GM23338 (cell line): ENCODE data around the gene WDR70.

Source experiments
- CREB1 ChIP-seq: fragments of 250-450 bp; sonication (Bioruptor Pico); IDR thresholded peaks from 2 replicates; pipeline ENCODE4 v1.5.0; 2020; ENCODE audit warnings: low read depth, mild to moderate bottlenecking, moderate library complexity
- EZH2 ChIP-seq: fragments of 200-600 bp; sonication (generic); IDR thresholded peaks from one replicate; pipeline ENCODE4 v1.8.0; 2017; ENCODE audit warnings: antibody characterized with exemption, mild to moderate bottlenecking, low read depth; ENCODE audit not compliant: unreplicated experiment
- EZH2phosphoT487 ChIP-seq: fragments of 200-600 bp; sonication (generic); IDR thresholded peaks from one replicate; pipeline ENCODE4 v1.8.1; 2018; ENCODE audit warnings: antibody characterized with exemption; ENCODE audit not compliant: unreplicated experiment
- JUNB ChIP-seq: IDR thresholded peaks from one replicate; pipeline ENCODE4 v1.6.1; 2016; ENCODE audit warnings: antibody characterized with exemption; ENCODE audit not compliant: unreplicated experiment
- NANOG ChIP-seq: IDR thresholded peaks from 2 replicates; pipeline ENCODE4 v1.6.1; 2016; ENCODE audit warnings: antibody characterized with exemption, borderline replicate concordance
- POLR2AphosphoS5 ChIP-seq: IDR thresholded peaks from 2 replicates; pipeline ENCODE4 v1.6.1; 2016; ENCODE audit warnings: antibody characterized with exemption, low read depth
- ZNF114 ChIP-seq: fragments of 250-450 bp; sonication (Bioruptor Pico); IDR thresholded peaks from 2 replicates; pipeline ENCODE4 v1.5.0; 2020; ENCODE audit warnings: mild to moderate bottlenecking, moderate library complexity
- ZNF331 ChIP-seq: fragments of 250-450 bp; sonication (Bioruptor Pico); IDR thresholded peaks from 2 replicates; pipeline ENCODE4 v1.5.0; 2020; ENCODE audit warnings: low read depth, mild to moderate bottlenecking, moderate library complexity
- ZNF462 ChIP-seq: fragments of 250-450 bp; sonication (Bioruptor Pico); IDR thresholded peaks from 2 replicates; pipeline ENCODE4 v1.5.0; 2020; ENCODE audit warnings: mild to moderate bottlenecking, moderate library complexity
- TF ChIP-seq, protein P1 (sequence below), 2 experiments: fragments of 200-600 bp in 1 of 2; sonication (generic) in 1 of 2; conservative IDR thresholded peaks; 2 replicates each; pipeline versions ENCODE4 v1.5.1 to v1.6.1; 2016 to 2017; ENCODE audit warnings: antibody characterized with exemption in 2 of 2, low read depth in 2 of 2, mild to moderate bottlenecking in 2 of 2, moderate library complexity in 1 of 2
- TF ChIP-seq, protein P2 (sequence below): IDR thresholded peaks from one replicate; pipeline ENCODE4 v1.6.1; 2018; ENCODE audit warnings: antibody characterized with exemption; ENCODE audit not compliant: unreplicated experiment
- TF ChIP-seq, protein P3 (sequence below): IDR thresholded peaks from 2 replicates; pipeline ENCODE4 v1.6.1; 2016; ENCODE audit warnings: antibody characterized with exemption

GRCh38 chr5:37773809-37774208 lies 394.7 kb downstream of the WDR70 start:
- TF ChIP-seq, protein P1, sequence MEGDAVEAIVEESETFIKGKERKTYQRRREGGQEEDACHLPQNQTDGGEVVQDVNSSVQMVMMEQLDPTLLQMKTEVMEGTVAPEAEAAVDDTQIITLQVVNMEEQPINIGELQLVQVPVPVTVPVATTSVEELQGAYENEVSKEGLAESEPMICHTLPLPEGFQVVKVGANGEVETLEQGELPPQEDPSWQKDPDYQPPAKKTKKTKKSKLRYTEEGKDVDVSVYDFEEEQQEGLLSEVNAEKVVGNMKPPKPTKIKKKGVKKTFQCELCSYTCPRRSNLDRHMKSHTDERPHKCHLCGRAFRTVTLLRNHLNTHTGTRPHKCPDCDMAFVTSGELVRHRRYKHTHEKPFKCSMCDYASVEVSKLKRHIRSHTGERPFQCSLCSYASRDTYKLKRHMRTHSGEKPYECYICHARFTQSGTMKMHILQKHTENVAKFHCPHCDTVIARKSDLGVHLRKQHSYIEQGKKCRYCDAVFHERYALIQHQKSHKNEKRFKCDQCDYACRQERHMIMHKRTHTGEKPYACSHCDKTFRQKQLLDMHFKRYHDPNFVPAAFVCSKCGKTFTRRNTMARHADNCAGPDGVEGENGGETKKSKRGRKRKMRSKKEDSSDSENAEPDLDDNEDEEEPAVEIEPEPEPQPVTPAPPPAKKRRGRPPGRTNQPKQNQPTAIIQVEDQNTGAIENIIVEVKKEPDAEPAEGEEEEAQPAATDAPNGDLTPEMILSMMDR (conservative IDR thresholded peaks at IDR 0.05; ENCODE audit: low read depth in 2 of 2) = no peak
- TF ChIP-seq EZH2 = no peak
- TF ChIP-seq EZH2phosphoT487 = no peak
- no peak for TF ChIP-seq POLR2AphosphoS5
- TF ChIP-seq, protein P2, sequence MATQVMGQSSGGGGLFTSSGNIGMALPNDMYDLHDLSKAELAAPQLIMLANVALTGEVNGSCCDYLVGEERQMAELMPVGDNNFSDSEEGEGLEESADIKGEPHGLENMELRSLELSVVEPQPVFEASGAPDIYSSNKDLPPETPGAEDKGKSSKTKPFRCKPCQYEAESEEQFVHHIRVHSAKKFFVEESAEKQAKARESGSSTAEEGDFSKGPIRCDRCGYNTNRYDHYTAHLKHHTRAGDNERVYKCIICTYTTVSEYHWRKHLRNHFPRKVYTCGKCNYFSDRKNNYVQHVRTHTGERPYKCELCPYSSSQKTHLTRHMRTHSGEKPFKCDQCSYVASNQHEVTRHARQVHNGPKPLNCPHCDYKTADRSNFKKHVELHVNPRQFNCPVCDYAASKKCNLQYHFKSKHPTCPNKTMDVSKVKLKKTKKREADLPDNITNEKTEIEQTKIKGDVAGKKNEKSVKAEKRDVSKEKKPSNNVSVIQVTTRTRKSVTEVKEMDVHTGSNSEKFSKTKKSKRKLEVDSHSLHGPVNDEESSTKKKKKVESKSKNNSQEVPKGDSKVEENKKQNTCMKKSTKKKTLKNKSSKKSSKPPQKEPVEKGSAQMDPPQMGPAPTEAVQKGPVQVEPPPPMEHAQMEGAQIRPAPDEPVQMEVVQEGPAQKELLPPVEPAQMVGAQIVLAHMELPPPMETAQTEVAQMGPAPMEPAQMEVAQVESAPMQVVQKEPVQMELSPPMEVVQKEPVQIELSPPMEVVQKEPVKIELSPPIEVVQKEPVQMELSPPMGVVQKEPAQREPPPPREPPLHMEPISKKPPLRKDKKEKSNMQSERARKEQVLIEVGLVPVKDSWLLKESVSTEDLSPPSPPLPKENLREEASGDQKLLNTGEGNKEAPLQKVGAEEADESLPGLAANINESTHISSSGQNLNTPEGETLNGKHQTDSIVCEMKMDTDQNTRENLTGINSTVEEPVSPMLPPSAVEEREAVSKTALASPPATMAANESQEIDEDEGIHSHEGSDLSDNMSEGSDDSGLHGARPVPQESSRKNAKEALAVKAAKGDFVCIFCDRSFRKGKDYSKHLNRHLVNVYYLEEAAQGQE = no peak
- TF ChIP-seq JUNB = no peak
- TF ChIP-seq ZNF462 (CRISPR knock-in tag) = no peak
- no peak for TF ChIP-seq NANOG
- TF ChIP-seq, protein P3, sequence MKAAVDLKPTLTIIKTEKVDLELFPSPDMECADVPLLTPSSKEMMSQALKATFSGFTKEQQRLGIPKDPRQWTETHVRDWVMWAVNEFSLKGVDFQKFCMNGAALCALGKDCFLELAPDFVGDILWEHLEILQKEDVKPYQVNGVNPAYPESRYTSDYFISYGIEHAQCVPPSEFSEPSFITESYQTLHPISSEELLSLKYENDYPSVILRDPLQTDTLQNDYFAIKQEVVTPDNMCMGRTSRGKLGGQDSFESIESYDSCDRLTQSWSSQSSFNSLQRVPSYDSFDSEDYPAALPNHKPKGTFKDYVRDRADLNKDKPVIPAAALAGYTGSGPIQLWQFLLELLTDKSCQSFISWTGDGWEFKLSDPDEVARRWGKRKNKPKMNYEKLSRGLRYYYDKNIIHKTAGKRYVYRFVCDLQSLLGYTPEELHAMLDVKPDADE = no peak
- TF ChIP-seq CREB1 (CRISPR knock-in tag) = no peak
- TF ChIP-seq ZNF331 (CRISPR knock-in tag) = no peak
- TF ChIP-seq ZNF114 (CRISPR knock-in tag) = no peak
